GM19099 (cell line): ENCODE results near the gene SEMA5A.

Experiments
- POLR2A ChIP-seq: IDR thresholded peaks from 3 replicates; pipeline ENCODE4 v1.6.1; 2011; ENCODE audit warnings: low read depth; ENCODE audit not compliant: insufficient read length; ENCODE audit errors: extremely low read depth

Gene SEMA5A

GRCh38 chr5:9534881-9535517, 10.9 kb downstream of the SEMA5A start:
- no peak for TF ChIP-seq POLR2A

GRCh38 chr5:9533562-9534364, 12.1 kb downstream of the SEMA5A start:
- no peak for TF ChIP-seq POLR2A

- TF ChIP-seq POLR2A = no peak
Measured at GRCh38 chr5:9533096-9533495, 12.8 kb downstream of the SEMA5A start.

- TF ChIP-seq POLR2A = no peak
Measured at GRCh38 chr5:9529513-9529912, 16.4 kb downstream of the SEMA5A start.

- no peak for TF ChIP-seq POLR2A
Measured at GRCh38 chr5:9529041-9529480, 16.8 kb downstream of the SEMA5A start.

- TF ChIP-seq POLR2A = no peak
Measured at GRCh38 chr5:9524941-9525340, 20.9 kb downstream of the SEMA5A start.

- TF ChIP-seq POLR2A = no peak
Measured at GRCh38 chr5:9523090-9523823, 22.6 kb downstream of the SEMA5A start.

- no peak for TF ChIP-seq POLR2A
Measured at GRCh38 chr5:9519537-9519936, 26.3 kb downstream of the SEMA5A start.

- TF ChIP-seq POLR2A = no peak
Measured at GRCh38 chr5:9516591-9516990, 29.3 kb downstream of the SEMA5A start.

- no peak for TF ChIP-seq POLR2A
Measured at GRCh38 chr5:9515436-9515835, 30.4 kb downstream of the SEMA5A start.

- no peak for TF ChIP-seq POLR2A
Measured at GRCh38 chr5:9514968-9515367, 30.9 kb downstream of the SEMA5A start.

GRCh38 chr5:9513827-9514226, 32.0 kb downstream of the SEMA5A start:
- TF ChIP-seq POLR2A = no peak

GRCh38 chr5:9512457-9512856, 33.4 kb downstream of the SEMA5A start:
- no peak for TF ChIP-seq POLR2A

GRCh38 chr5:9507974-9508373, 37.9 kb downstream of the SEMA5A start:
- no peak for TF ChIP-seq POLR2A

GRCh38 chr5:9505225-9505624, 40.6 kb downstream of the SEMA5A start:
- no peak for TF ChIP-seq POLR2A

- no peak for TF ChIP-seq POLR2A
Measured at GRCh38 chr5:9502864-9503263, 43.0 kb downstream of the SEMA5A start.
